Kidney epithelial cell (primary cell): ENCODE measurements around the gene THAP12. TPM values are rescaled to one million over a fixed set of nuclear protein-coding genes. Genes with fewer than 3 reads are reported as not detected.
A peak's percentile ranks its signal among the peaks of the same experiment; 100 is the strongest.

ENCODE experiments used
- DNase-seq: peaks from one replicate; pipeline ENCODE4 v3.0.0-alpha.2; 2010; ENCODE audit warnings: low read depth
- H3K27me3 ChIP-seq: 2 replicates; pipeline ENCODE4 v1.6.0; 2011; ENCODE audit warnings: low read length; ENCODE audit not compliant: control insufficient read depth, insufficient read depth
- H3K36me3 ChIP-seq: 2 replicates; pipeline ENCODE4 v1.5.1; 2011; ENCODE audit warnings: low read length; ENCODE audit not compliant: control insufficient read depth, insufficient read depth
- H3K4me3 ChIP-seq: 2 replicates; pipeline ENCODE4 v1.5.1; 2011; ENCODE audit warnings: low read depth, mild to moderate bottlenecking, control low read depth, low read length
- total RNA-seq: library from RNA; depleted of rRNA; stranded (reverse); fragments of >200 nt; gene quantifications from 2 replicates; pipeline ENCODE4 v1.2.3, GENCODE V29; 2015
- TF ChIP-seq, protein P1 (sequence below): IDR thresholded peaks from 2 replicates; pipeline ENCODE4 v1.5.1; 2011; ENCODE audit warnings: mild to moderate bottlenecking, moderate library complexity, low read length, control low read depth, inconsistent platforms; ENCODE audit not compliant: insufficient read depth, poor library complexity, severe bottlenecking

THAP12 gene
- total RNA-seq, 1 donor from 2014 or later: 35.3 TPM

DNA sequence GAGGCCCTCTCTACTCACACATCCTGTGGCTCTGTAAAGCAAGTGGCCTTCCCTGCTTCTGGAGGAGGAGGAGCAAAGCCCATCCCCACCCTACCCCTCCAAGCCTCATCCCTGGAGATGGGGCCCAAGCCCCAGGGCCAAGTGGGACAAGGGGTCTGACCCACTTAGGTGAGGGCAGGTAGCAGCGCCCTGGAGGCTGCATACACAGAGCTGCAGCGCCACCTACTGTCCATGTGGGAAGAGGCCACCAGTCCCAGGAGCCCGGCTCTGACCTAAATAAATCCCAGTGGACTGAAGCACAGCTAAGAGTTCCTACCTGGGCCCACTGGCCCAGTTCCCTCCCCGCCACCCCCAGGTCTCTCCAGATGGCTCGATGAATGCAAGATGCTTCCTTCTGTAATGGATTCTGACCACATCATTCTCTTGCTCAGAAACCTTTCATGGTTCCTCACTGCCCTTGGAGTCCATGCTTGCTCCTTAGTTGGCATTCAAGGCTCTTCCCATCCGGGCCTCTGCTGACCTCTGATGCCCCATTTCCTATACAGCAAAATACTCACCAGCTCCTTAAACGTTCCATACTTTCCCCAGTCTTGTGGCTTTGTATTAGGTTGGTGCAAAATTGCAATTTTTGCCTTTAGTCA, 62.1 kb downstream of the THAP12 start:
- TF ChIP-seq, protein P1, sequence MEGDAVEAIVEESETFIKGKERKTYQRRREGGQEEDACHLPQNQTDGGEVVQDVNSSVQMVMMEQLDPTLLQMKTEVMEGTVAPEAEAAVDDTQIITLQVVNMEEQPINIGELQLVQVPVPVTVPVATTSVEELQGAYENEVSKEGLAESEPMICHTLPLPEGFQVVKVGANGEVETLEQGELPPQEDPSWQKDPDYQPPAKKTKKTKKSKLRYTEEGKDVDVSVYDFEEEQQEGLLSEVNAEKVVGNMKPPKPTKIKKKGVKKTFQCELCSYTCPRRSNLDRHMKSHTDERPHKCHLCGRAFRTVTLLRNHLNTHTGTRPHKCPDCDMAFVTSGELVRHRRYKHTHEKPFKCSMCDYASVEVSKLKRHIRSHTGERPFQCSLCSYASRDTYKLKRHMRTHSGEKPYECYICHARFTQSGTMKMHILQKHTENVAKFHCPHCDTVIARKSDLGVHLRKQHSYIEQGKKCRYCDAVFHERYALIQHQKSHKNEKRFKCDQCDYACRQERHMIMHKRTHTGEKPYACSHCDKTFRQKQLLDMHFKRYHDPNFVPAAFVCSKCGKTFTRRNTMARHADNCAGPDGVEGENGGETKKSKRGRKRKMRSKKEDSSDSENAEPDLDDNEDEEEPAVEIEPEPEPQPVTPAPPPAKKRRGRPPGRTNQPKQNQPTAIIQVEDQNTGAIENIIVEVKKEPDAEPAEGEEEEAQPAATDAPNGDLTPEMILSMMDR: peak; percentile 90
- Histone ChIP-seq H3K36me3 (no peaks in the 10 kb centered on the region), H3K27me3 (peaks cover 51% of the 10 kb centered on the region), H3K4me3 (no peak overlapping the region)
- peak; percentile 12 for DNase-seq

DNA sequence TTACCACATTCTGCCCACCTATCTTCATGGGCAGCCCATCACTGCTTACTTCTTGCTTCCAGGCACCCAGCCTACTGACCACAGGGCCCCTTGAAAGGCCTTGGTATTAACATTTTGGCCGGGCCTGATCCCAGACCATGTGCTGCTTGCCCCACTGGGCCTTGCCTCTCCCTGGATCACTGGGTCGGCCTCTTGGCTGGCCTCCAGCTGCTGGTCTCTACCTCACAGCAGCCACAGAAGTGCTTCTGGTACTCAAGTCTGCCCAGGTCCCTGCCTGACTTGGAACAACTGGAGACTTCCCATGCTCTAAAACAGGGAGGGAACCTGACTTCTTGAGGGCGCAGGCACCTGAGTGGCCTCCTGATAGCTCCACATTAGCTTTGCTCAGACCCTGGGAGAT, 63.6 kb downstream of the THAP12 start:
- H3K36me3 ChIP-seq: no peaks in the 10 kb centered on the region
- no peak overlapping the region for H3K4me3 ChIP-seq
- peaks cover 55% of the 10 kb centered on the region for H3K27me3 ChIP-seq
- TF ChIP-seq, protein P1: no peak
- no peak for DNase-seq

DNA sequence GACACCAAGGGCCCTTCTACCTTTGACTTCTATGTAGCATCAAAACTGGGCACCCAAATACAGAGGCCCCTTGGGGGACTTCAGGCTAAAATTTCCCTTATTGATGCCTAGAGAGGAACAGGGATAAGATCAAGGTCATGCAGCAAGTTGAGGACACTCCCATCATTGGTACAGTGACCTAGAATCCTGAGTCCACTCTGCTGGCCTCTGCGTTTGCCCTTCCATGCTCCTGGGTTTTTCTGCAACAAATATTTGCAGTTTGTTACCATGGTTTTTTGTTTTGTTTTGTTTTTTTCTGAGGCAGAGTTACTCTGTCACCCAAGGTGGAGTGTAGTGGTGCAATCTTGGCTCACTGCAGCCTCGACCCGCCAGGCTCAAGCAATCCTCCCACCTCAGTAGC, 64.2 kb downstream of the THAP12 start:
- no peaks in the 10 kb centered on the region for H3K36me3 ChIP-seq
- peaks cover 53% of the 10 kb centered on the region for H3K27me3 ChIP-seq
- no peak overlapping the region for H3K4me3 ChIP-seq
- TF ChIP-seq, protein P1: no peak
- DNase-seq: no peak

DNA sequence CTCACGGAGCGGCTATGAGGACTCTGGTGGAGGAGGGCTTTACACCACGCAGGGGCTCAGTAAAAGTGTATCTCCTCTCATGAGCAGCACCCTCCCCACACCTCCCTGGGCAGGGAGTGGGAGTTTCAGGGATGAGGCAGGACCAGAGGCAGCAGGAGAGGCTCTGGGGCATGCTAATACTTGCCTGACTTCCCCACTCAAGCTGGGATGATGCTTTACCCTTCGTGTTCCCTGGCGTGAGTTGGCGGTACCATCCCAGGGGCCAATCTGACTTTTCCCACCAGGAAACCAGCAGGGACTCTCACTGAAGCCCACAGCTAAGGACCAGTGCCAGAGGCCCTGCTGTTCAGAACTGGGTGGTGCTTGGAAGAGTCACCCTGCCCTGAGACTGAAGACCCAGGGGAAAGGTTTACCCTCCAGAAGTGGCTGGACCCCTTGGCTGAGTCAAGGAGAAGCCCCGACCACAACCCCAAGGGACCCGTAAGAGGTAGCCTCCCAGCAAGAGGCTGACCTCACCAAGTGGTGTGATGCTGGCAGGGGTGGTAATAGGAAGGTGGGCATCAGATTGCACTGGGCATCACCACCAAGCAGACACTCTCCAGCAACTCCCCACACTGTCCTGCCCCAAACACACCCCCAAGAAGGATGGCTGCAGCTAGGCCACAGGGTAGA, 65.6 kb downstream of the THAP12 start:
- no peaks in the 10 kb centered on the region for H3K36me3 ChIP-seq
- TF ChIP-seq, protein P1: no peak
- H3K27me3 ChIP-seq: peaks cover 50% of the 10 kb centered on the region
- no peak overlapping the region for H3K4me3 ChIP-seq
- DNase-seq: no peak

DNA sequence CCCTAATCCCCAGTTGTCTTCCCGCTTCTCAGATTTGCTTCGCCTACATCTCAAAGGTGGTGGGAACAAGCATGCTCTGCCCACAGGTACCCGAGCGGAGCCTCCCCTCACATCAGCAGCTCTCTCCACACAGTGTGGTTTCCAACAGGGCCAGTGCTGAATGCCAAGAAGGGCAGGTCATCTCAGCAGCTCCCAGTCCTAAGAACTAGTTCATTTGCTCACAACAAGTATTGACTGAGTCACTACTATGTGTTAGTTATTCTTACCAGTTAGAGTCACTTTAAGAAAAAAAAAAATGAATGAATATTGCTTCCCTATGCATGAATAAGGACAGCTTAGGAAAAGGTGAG, 66.2 kb downstream of the THAP12 start:
- H3K36me3 ChIP-seq: no peaks in the 10 kb centered on the region
- H3K4me3 ChIP-seq: no peak overlapping the region
- TF ChIP-seq, protein P1: no peak
- DNase-seq: peak; percentile 45
- peaks cover 49% of the 10 kb centered on the region for H3K27me3 ChIP-seq
